Measurements from ENCODE around the gene LRIT2. TPM values are rescaled to one million over a fixed set of nuclear protein-coding genes. Genes with fewer than 3 reads are reported as not detected.

Gene LRIT2
- total RNA-seq, 1 donor from 2014 or later: not detected

GRCh38 chr10:84213076-84213475 is 12.3 kb downstream of the LRIT2 start:
- Mint-ChIP-seq H3K27ac (no peak overlapping the region), H3K4me3 (ENCODE audit: low read depth) (no peak overlapping the region), H3K27me3 (ENCODE audit: low read depth) (no peaks in the 10 kb centered on the region), H3K4me1 (ENCODE audit: low read depth) (peaks cover 4% of the 10 kb centered on the region), H3K36me3 (ENCODE audit: low read depth) (no peaks in the 10 kb centered on the region), H3K9me3 (no peaks in the 10 kb centered on the region)
- intact Hi-C loops (cut with micrococcal nuclease): no loop called here
- no peak for DNase-seq (ENCODE audit: low spot score)

GRCh38 chr10:84212014-84212413 is 13.3 kb downstream of the LRIT2 start:
- no peak overlapping the region for H3K4me3 Mint-ChIP-seq (ENCODE audit: low read depth)
- H3K27ac Mint-ChIP-seq: no peak overlapping the region
- intact Hi-C loops (cut with micrococcal nuclease): no loop called here
- H3K27me3 Mint-ChIP-seq (ENCODE audit: low read depth): peaks cover 2% of the 10 kb centered on the region
- peaks cover 4% of the 10 kb centered on the region for H3K4me1 Mint-ChIP-seq (ENCODE audit: low read depth)
- DNase-seq (ENCODE audit: low spot score): no peak
- no peaks in the 10 kb centered on the region for H3K36me3 Mint-ChIP-seq (ENCODE audit: low read depth)
- H3K9me3 Mint-ChIP-seq: no peaks in the 10 kb centered on the region

DNA sequence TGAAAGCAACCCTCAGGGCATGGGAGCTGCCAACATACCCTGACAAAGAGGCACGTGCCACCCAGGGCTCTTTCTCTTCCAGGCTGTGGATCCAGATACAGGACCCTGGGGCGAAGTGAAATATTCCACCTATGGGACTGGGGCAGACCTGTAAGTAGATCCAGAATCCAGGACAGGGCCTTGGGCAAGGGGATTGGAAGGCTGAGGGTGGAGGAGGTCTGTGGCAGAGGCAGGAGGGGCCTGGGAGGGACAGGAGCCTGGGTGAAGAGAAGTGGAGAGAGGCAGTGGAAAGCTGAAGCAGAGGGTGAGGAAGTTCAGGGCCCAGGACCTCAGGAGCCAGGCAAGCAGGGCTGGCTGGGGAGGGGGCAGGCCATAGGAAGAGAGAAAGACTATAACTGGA is 13.8 kb downstream of the LRIT2 start:
- H3K36me3 Mint-ChIP-seq (ENCODE audit: low read depth): no peaks in the 10 kb centered on the region
- DNase-seq (ENCODE audit: low spot score): no peak
- H3K4me3 Mint-ChIP-seq (ENCODE audit: low read depth): no peak overlapping the region
- H3K27ac Mint-ChIP-seq: no peak overlapping the region
- H3K4me1 Mint-ChIP-seq (ENCODE audit: low read depth): peaks cover 4% of the 10 kb centered on the region
- H3K27me3 Mint-ChIP-seq (ENCODE audit: low read depth): peaks cover 6% of the 10 kb centered on the region
- intact Hi-C loops (cut with micrococcal nuclease): no loop called here
- H3K9me3 Mint-ChIP-seq: no peaks in the 10 kb centered on the region

- H3K27ac Mint-ChIP-seq: no peak overlapping the region
Observed at GRCh38 chr10:84208023-84208422, 17.3 kb downstream of the LRIT2 start.

DNA sequence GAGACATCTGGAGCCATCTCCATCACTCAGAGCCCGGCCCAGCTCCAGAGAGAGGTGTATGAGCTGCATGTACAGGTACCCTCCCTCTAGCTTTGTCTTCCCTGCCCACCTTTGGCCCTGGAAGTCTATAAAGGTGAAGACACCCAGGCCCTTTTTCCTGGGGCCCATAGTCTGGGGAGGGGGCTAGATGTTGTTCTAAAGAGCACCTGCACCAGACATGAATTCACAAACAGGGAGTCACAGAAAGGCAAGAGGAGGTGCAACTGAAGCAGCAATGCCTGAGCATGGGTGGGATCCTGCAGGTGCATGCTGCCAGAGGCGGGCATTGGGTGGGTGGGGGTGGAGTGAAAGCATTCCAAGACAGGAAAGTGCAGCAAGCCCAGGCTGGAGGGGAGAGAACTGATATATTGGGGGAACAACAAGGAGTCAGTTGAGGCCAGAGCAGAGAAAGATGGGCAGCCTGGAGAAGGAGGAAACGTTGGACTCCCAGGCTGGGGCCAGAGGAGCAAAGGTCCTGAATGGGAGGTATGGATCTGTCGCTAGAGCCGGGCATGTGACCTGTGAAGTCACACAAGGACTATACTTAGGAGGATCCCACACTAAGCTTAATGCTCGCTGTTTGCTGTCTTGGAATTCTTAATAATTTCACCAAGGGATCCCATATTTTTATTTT is 19.4 kb downstream of the LRIT2 start:
- H3K27me3 Mint-ChIP-seq (ENCODE audit: low read depth): peaks cover 6% of the 10 kb centered on the region
- H3K4me3 Mint-ChIP-seq (ENCODE audit: low read depth): no peak overlapping the region
- DNase-seq (ENCODE audit: low spot score): no peak
- H3K27ac Mint-ChIP-seq: no peak overlapping the region
- H3K9me3 Mint-ChIP-seq: no peaks in the 10 kb centered on the region
- intact Hi-C loops (cut with micrococcal nuclease): loop anchor here (1.0 kb wide), 1 partner anchor 58 kb away; no protein-coding TSS in a partner anchor
- no peaks in the 10 kb centered on the region for H3K4me1 Mint-ChIP-seq (ENCODE audit: low read depth)
- no peaks in the 10 kb centered on the region for H3K36me3 Mint-ChIP-seq (ENCODE audit: low read depth)

More at GRCh38 chr10:84208023-84208422, 17.3 kb downstream of the LRIT2 start:
- DNase-seq (ENCODE audit: low spot score): no peak
- Mint-ChIP-seq H3K36me3 (ENCODE audit: low read depth) (no peaks in the 10 kb centered on the region), H3K4me3 (ENCODE audit: low read depth) (no peak overlapping the region), H3K27me3 (ENCODE audit: low read depth) (peaks cover 6% of the 10 kb centered on the region), H3K4me1 (ENCODE audit: low read depth) (no peaks in the 10 kb centered on the region), H3K9me3 (no peaks in the 10 kb centered on the region)
- intact Hi-C loops (cut with micrococcal nuclease): no loop called here

- intact Hi-C loops (cut with micrococcal nuclease): loop anchor here (1.0 kb wide), 1 partner anchor 57 kb away; no protein-coding TSS in a partner anchor
Observed at GRCh38 chr10:84205049-84205852, 20.1 kb downstream of the LRIT2 start.

GRCh38 chr10:84204610-84205009 is 20.7 kb downstream of the LRIT2 start:
- no peak for DNase-seq (ENCODE audit: low spot score)
- Mint-ChIP-seq H3K36me3 (ENCODE audit: low read depth) (no peaks in the 10 kb centered on the region), H3K27ac (no peak overlapping the region), H3K27me3 (ENCODE audit: low read depth) (peaks cover 6% of the 10 kb centered on the region), H3K4me3 (ENCODE audit: low read depth) (no peak overlapping the region), H3K4me1 (ENCODE audit: low read depth) (no peaks in the 10 kb centered on the region), H3K9me3 (no peaks in the 10 kb centered on the region)
- intact Hi-C loops (cut with micrococcal nuclease): loop anchor here (1.0 kb wide), 1 partner anchor 56 kb away; no protein-coding TSS in a partner anchor

More at GRCh38 chr10:84205049-84205852, 20.1 kb downstream of the LRIT2 start:
- no peaks in the 10 kb centered on the region for H3K9me3 Mint-ChIP-seq
- no peaks in the 10 kb centered on the region for H3K4me1 Mint-ChIP-seq (ENCODE audit: low read depth)
- H3K27me3 Mint-ChIP-seq (ENCODE audit: low read depth): peaks cover 6% of the 10 kb centered on the region
- no peak overlapping the region for H3K4me3 Mint-ChIP-seq (ENCODE audit: low read depth)
- no peaks in the 10 kb centered on the region for H3K36me3 Mint-ChIP-seq (ENCODE audit: low read depth)
- DNase-seq (ENCODE audit: low spot score): peak; percentile 28
- no peak overlapping the region for H3K27ac Mint-ChIP-seq

DNA sequence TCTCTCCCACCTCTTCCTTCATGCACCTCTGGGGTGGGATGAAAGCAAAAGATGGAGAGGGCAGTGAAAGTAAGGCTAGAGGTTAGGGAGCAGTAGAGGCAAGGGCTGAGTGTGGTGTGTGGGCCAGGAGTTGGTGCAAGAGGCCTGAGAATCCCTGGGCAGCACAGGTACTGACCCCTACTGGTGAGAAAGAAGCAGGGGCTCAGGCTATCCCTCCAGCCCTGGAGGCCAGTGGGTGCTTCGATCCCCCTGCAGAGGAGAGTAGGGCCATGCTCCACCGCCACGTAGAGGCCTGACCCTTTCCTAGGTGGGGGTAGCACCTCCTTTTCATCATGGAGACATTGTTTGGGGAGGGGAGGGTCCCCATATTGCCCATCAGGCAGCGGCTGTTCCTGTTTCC is 21.2 kb downstream of the LRIT2 start:
- Mint-ChIP-seq H3K36me3 (ENCODE audit: low read depth) (no peaks in the 10 kb centered on the region), H3K9me3 (no peaks in the 10 kb centered on the region), H3K27me3 (ENCODE audit: low read depth) (peaks cover 6% of the 10 kb centered on the region), H3K4me1 (ENCODE audit: low read depth) (no peaks in the 10 kb centered on the region), H3K27ac (no peak overlapping the region), H3K4me3 (ENCODE audit: low read depth) (no peak overlapping the region)
- intact Hi-C loops (cut with micrococcal nuclease): no loop called here
- no peak for DNase-seq (ENCODE audit: low spot score)

DNA sequence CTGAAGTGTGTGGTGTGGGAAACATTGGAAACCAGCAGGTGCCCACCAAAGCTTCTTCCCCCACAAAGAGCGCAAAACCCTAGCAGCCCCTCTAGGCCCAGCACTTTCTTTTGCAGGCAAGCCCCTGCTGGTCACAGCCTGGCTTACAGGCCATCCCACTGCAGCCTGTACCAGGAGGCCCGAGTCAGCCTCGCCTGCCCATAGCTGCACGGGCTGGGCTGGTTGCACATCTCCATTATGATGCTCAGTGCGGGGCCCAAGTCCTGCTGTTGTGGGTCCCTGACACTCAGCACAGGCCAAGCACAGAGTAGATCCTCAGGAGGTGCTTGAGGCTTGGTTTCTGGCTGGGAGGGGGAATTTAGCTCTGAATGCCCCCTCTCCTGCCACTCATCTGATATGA is 23.0 kb downstream of the LRIT2 start:
- H3K27ac Mint-ChIP-seq: no peak overlapping the region
- intact Hi-C loops (cut with micrococcal nuclease): no loop called here
- no peaks in the 10 kb centered on the region for H3K9me3 Mint-ChIP-seq
- no peaks in the 10 kb centered on the region for H3K36me3 Mint-ChIP-seq (ENCODE audit: low read depth)
- H3K27me3 Mint-ChIP-seq (ENCODE audit: low read depth): peaks cover 12% of the 10 kb centered on the region
- no peak overlapping the region for H3K4me3 Mint-ChIP-seq (ENCODE audit: low read depth)
- H3K4me1 Mint-ChIP-seq (ENCODE audit: low read depth): no peaks in the 10 kb centered on the region
- no peak for DNase-seq (ENCODE audit: low spot score)

DNA sequence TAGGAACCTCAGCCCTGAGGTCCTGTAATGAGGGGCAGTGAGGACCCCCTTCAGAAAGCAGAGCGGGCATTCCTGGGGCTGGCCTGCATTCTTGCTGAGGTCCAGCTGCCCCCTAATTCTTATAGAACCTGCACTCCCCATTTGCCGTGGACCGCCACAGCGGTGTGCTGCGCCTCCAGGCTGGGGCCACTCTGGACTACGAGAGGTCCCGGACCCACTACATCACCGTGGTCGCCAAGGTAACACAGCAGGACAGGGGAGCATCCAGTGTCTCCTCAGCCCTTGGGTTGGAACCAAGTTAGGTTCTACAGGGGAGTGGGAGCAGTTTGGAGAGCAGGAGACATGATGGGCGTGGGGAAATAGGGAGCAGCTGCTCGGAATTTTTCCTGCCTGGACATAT is 23.7 kb downstream of the LRIT2 start:
- no peaks in the 10 kb centered on the region for H3K9me3 Mint-ChIP-seq
- DNase-seq (ENCODE audit: low spot score): no peak
- H3K27me3 Mint-ChIP-seq (ENCODE audit: low read depth): peaks cover 12% of the 10 kb centered on the region
- H3K4me1 Mint-ChIP-seq (ENCODE audit: low read depth): no peaks in the 10 kb centered on the region
- H3K36me3 Mint-ChIP-seq (ENCODE audit: low read depth): no peaks in the 10 kb centered on the region
- intact Hi-C loops (cut with micrococcal nuclease): no loop called here
- H3K4me3 Mint-ChIP-seq (ENCODE audit: low read depth): no peak overlapping the region
- H3K27ac Mint-ChIP-seq: no peak overlapping the region

GRCh38 chr10:84201244-84201606 is 24.1 kb downstream of the LRIT2 start:
- no peaks in the 10 kb centered on the region for H3K9me3 Mint-ChIP-seq
- H3K27ac Mint-ChIP-seq: no peak overlapping the region
- H3K4me3 Mint-ChIP-seq (ENCODE audit: low read depth): no peak overlapping the region
- DNase-seq (ENCODE audit: low spot score): no peak
- H3K4me1 Mint-ChIP-seq (ENCODE audit: low read depth): no peaks in the 10 kb centered on the region
- H3K36me3 Mint-ChIP-seq (ENCODE audit: low read depth): no peaks in the 10 kb centered on the region
- H3K27me3 Mint-ChIP-seq (ENCODE audit: low read depth): peaks cover 16% of the 10 kb centered on the region
- intact Hi-C loops (cut with micrococcal nuclease): no loop called here

GRCh38 chr10:84200537-84201243 is 24.7 kb downstream of the LRIT2 start:
- intact Hi-C loops (cut with micrococcal nuclease): no loop called here
- Mint-ChIP-seq H3K4me1 (ENCODE audit: low read depth) (no peaks in the 10 kb centered on the region), H3K27ac (no peak overlapping the region), H3K9me3 (no peaks in the 10 kb centered on the region), H3K27me3 (ENCODE audit: low read depth) (peaks cover 20% of the 10 kb centered on the region), H3K36me3 (ENCODE audit: low read depth) (no peaks in the 10 kb centered on the region), H3K4me3 (ENCODE audit: low read depth) (no peak overlapping the region)
- no peak for DNase-seq (ENCODE audit: low spot score)

Data from activated T-helper 2 cell treated with anti-CD3 and anti-CD28 coated beads, Interferon-gamma antibody, Interleukin-2, Interleukin-4, amounts not matched to agents 10 μg/mL and 5 μg/mL and 100 μg/mL, durations not matched to agents 14 hours and 24 hours and 36 hours (primary cell).